H4 (cell line): ENCODE data around the gene EHMT1. TPM values are rescaled to one million over a fixed set of nuclear protein-coding genes. Genes with fewer than 3 reads are reported as not detected.

Experiments used
- DNase-seq: peaks from one replicate; pipeline ENCODE4 v3.0.0-alpha.2; 2015; ENCODE audit warnings: low spot score
- total RNA-seq: library from RNA; depleted of rRNA; stranded (reverse); fragments of >200 nt; shearing (Covaris generic); gene quantifications from 2 replicates; pipeline ENCODE4 v1.2.3, GENCODE V29; 2014

EHMT1 gene
- total RNA-seq, 1 experiment from 2014 or later, result 18.6 TPM

DNA sequence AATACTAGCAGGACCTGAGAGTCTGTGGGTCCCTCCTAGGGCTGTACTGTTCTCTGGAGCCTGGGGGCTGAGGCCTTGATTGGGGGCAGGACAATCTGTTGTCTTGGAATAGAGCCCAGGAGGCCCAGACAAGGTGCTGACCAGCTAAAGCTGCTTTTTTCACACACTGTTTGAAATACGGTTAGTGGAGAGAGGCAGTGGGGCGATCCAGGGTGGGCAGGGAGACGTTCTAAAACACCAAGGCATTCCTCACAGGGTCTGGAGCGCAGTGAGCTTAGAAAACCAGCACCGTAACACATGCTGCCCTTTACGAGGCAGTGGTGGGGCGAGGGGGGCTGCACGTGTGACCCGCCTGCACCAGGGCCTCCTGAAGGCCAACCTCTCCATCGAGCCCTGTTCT is 55.1 kb downstream of the EHMT1 start:
- DNase-seq, result no peak

DNA sequence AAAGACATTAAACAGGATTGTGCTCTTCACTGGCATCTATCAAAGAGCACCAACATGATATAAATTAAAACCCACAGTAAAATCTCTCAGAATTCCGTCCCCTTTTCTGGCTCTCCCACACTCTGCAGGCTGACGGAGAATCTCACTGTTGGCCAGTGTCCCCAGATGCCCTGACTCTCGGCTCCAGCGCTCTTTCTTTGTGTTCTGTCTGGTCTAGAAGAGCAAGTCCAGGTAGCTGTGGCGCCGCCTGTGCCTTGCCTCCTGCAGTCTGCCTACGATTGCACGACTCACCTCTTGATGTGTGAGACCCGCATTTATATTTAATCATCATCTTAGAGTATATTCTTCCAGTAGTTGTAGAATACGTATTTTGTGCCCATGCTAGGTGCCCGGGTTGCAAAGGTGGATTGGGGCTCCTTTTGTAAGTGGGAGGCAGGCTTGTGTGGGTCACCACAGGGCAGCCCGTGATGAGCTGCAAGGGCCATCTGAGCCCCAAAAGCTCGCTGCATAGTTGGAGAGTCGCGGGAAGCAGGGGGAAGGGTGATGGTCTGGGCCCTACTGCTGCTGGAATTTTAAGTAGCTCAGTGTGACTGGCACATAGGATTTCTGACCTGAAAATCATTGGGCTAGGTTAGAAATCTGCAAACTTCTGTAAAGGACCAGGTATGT is 55.6 kb downstream of the EHMT1 start:
- no peak for DNase-seq

DNA sequence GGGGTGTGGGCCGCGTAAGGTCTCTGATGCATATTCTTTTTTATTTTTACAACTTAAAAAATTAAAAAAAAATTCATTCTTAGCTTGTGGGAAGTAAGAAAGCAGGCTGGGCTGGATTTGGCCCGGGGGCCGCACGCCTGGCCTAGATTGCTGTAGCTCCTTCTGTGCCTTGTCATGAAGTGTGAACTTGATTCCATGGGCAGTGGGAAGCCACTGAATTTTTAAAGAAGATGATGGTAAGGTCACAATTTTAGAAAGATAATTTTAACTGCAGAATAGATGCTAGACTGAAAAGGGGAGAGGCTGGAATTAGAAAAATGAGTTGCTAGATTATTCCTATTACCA is 56.1 kb downstream of the EHMT1 start:
- no peak for DNase-seq

DNA sequence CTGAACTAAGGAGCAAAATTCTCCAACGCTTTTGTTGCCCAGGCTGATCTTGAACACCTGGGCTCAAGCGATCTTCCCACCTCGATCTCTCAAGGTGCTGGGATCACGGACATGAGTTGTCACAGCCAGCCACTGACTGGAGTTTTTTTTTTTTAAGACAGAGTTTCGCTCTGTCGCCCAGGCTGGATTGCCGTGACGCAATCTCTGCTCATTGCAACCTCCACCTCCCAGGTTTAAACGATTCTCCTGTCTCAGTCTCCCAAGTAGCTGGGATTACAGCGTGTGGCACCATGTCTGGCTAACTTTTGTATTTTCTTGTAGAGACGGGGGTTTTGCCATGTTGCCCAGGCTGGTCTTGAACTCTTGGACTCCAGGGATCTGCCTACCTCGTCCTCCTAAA is 58.2 kb downstream of the EHMT1 start:
- DNase-seq, result no peak

DNA sequence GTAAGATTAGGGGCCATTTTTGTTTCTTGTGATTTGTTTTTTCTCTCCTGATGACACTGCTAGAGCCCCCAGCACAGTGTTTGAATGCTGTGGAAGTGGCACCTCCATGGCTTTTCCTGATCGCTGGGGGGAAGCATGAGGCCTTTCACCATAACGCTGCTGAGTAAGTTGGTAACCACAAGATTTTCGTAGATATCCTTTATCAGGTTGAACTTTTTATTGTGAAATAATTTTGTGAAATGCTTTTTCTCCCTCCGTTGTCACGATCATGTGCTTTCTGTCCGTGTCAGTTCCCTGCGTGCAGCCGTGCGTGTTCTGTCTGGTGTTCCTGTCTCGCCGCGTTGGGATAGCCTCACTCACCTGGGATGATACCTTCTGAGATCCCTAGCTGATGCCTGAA is 59.4 kb downstream of the EHMT1 start:
- DNase-seq, result no peak

DNA sequence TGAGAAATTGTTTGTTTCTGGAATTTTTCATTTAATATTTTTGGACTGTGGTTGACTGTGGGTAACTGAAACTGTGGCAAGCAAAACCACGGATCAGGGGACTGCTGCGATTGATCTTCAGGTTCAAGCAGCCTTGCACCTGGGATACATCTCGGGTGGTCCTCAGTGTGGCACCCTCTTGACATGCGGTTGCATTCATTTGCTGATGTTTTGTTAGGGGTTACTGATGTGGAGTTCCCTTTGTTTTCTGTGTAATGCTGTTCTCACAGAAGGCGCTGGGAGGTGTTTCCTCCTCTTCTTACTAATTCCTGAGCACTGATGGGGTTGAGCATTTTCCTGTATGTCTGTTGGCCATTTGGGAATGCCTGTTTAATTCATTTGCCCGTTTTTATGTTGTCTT is 60.4 kb downstream of the EHMT1 start:
- no peak for DNase-seq

DNA sequence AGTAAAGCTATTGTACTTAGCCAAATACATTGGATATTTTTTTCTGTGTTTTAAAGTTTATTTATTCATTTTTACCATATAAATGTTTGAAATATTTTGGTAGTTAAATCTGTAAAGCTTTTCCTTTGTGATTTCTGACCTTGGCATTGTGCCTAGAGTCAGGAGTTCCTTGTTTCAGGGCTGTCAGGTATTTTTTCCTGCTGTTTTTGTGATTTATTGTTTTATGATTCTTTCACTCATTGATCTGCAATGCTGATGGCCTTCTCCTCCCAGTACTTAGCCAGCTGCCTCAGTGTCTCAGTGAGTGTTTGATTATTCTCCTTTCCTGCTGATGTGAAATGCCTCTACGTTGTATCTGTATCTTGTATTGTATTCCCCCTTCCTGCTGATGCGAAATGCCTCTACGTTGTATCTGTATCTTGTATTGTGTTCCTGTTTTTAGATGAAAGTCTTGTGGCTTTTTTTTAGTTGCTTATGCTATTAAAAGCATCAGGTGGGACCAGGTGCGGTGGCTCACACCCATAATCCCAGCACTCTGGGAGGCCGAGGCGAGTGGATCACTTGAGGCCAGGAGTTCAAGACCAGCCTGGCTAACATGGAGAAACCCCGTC is 61.0 kb downstream of the EHMT1 start:
- DNase-seq, result no peak

DNA sequence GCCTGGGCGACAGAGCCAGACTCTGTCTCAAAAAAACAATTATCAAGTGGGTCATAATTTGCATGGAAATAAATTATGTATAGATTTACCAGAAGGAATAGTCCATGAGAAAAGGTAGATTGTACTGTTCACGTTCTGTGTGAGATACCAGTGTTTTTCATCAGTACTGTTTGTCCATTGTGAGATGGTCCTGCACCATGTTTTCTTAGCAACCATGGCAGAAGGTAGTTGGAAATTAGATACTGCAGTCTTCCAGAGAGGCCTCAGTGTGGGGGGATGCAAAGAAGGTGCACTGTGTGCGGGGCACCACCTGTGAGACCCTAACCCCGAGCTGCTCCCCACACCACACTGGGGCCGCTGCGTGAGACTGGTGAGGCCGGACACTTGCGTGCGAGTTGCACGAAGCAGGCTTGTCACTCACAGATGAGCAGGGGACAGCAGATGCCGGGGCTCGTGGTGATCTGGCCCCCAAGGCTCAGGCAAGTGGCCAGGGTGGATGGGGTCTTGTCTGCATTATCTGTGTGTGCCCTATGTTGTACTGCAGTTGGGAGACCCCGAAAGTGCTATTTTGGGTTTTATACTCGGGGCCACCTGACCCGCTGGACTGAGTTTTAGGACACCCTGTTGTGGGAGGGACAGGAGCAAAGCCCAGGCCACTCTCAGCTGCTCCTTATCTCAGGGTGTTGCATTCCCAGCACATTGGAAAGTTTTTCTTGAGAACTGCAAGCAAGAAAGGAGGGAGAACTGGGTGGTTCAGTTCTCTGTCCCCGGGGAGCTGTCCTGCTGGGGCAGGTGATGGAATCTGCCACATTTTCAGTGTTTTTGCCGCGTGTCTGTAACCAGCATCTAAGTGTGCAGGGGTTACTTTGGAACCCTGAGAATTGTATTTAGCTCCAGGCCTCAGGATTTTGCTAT is 61.9 kb downstream of the EHMT1 start:
- no peak for DNase-seq

DNA sequence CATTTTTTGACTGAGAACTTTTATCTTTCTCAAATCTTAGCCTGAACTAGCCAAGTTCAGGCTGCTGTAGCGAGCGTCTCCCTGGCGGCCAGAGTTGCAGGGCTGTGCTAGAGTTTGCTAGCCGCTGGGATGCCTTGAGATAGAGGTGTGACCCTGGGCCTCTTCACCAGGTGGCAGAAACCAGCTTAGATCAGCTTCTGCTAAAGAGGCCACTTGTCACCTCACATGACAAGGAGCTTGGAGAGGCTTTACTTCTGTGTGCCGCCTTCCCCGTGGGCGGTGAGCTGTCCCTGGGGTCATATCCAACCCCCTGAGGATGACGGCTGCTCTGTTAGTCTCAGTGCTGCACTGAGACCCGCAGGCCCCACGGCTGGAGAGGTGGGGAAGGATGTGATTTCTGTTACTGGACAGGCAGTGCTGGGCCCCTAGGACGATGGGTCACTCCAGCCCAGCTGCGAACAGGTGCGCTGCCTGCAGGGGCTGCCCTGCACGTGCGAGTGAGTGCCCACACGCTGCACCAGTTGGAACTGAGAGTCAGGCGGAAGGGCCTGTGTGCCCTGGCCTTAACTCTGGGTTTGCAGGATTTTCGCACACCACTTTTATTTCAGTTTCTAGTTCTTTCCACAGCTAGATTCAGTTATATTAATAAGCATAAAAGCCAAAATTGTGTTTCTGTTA is 63.8 kb downstream of the EHMT1 start:
- DNase-seq, result no peak

DNA sequence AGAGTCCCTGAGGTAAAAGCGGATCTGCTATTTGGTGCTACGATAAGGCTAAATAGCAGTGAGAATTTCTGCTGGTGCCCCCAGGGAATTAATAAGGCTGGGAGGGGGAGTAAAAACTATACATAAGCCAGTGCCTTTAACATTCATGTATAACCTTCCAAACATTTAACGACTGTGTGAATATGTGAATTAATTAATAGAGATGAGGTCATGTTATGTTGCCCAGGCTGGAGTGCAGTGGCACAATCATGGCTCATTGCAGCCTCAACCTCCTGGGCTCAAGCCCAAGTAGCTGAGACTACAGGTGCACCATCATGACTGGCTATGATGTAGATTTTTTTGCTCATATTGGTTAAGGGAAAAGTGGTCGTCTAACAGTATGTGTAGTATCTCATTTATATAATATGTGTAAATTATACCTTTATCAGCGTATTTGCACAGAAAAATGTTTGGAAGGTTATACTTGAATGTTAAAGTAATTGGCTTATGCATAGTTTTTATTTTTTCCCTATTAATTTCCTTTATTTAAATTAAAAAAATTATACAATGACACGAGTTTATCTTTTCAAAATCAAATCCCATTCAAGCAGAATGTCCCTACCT is 64.6 kb downstream of the EHMT1 start:
- DNase-seq, result no peak

DNA sequence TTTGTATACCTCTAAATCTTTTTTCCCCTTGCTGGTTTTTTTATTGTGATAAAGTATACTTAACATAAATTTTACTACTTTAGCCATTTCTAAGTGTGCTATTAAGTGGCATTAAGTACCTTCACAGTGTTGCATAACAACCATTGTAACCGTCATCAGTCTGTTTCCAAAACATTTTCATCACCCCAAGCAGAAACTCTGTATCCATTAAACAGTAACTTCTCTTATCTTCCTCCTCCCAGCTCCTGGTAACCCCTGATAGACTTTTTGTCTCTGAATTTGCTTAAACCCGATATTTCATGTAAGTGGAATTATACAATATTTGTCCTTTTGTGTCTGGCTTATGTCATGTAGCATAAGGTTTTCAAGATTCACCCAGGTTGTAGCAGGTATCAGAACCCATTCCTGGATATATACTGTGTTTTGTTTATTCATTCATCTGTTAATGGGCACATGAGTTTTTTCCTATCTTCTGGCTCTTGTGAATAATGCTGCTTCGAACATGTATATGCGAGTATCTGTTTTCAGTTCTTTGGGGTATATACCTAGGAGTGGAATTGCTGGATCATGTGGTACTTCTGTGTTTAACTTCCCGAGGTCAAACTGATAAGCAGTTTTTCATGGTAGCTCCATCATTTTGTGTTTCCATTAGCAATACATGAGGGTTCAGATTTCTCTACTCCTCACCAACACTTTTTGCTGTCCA is 66.4 kb downstream of the EHMT1 start:
- DNase-seq, result no peak

DNA sequence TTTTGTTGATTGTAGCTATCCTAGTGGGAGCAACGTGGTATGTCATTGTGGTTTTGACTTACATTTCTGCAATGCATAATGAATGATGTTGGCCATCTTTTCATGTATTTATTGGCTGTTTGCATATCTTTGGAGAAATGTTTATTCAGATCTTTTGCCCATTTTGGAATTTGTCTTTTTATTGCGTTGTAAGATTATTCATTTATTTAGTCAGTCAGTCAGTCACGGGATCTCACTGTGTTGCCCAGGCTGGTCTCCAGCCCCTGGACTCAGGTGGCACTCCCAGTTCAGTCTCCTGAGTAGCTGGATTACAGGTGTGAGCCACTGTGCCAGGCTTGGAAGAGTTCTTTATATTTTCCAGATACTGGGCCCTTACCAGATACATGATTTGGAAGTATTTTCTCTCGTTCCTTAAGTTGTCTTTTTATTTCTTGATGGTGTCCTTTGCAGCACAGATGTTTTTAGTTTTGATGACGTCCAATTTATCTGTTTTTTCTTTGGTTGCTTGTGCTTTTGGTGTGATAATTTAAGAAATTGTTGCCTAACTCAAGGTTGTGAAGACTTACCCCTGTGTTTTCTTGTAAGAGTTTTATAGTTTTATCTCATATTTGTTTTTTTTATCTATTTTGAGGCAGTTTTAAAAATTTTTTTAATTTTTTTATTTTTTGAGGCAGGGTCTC is 67.1 kb downstream of the EHMT1 start:
- no peak for DNase-seq

DNA sequence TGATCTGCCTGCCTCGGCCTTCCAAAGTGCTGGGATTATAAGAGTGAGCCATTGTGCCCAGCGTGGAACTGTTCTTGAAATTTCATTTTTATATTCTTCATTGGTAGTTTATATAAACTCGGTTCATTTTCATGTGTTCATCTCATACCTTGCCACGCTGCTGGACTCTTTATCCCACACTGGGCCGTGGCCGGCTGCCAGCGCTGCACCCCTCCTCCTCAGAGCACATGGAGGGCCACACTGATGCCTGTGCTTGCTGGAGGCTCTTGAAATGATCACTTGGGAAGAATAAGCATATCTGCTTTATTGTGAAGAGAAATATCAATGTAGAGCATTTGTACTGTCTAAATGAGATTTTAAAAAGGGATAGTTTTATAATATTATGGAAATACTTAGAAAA is 69.5 kb downstream of the EHMT1 start:
- DNase-seq, result no peak

DNA sequence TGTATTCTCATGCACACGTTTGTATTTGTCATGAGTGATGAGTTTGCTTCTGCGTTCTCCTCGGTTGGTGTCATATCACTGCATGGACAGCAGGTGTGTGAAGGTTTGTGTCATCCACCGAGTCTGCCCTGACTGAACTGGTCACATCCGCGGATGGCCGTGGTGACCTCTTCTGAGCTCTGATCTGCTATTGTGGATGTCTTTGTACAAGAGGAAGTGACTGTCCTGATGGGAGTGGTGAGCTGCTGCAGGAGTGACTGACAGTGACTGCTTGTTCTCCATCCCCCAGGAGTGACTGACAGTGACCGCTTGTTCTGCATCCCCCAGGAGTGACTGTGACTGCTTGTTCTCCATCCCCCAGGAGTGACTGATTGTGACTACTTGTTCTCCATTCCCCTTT is 69.9 kb downstream of the EHMT1 start:
- DNase-seq, result no peak

DNA sequence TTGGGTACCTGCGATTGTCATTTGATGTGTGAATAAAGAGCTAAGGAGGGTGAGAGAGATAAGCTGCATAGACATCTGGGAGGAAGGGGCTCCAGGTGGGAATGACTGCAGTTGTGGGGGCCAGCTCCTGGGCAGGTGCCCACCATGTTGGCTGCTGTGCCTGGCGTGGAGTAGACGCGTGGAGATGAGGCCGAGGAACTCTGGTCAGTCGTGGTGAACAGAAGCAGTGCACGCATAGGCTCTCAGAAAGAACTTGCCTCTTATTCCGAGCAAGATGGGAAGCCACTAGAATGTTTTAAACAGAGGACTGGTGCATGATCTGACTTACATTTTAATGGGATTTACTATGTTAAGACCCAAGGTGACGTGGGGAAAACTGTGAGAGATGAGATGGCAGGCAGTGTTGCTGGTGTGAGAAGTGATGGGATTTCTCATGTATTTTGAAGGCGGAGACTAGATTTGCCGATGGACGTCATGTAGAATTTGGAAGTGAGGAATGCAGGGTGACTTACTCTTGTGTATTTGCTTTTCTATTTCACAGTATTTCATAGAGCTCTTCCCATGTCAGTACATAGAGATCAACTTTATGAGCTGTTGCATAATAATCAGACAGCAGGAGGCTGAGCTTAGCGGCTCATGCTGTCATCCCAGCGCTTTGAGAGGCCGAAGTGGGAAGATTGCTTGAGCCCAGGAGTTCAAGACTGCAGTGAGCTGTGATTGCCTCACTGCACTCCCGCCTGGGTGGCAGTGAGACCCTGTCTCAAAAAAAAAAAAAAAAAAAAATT is 71.1 kb downstream of the EHMT1 start:
- DNase-seq, result no peak

DNA sequence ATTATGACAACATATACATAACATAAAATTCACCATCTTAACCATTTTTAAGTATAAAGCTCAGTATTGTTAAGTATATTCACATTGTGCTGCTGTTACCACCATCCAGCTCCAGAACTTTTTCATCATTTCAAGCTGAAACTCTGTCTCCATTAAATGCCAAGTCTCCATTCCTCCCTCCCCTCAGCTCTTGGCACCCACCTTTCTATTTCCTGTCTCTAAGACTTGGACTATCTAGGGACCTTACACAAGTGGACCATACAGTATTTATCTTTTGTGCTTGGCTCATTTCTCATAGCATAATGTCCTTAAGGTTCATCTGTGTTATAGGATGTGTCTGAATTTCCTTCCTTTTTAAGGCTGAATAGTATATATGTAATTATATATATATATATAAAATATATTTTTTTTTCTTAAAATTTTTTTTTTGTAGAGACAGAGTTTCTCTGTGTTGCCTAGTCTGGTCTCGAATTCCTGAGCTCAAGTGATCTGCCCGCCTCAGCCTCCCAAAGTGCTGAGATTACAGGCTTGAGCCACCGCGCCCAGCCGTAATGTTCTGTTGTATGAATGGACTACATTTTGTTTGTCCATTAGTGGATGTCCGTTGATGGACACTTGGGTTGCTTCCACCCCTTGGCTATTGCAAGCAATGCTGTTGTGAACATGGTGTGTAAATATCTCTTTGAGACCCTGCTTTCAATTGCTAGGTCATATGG is 72.3 kb downstream of the EHMT1 start:
- DNase-seq, result no peak

DNA sequence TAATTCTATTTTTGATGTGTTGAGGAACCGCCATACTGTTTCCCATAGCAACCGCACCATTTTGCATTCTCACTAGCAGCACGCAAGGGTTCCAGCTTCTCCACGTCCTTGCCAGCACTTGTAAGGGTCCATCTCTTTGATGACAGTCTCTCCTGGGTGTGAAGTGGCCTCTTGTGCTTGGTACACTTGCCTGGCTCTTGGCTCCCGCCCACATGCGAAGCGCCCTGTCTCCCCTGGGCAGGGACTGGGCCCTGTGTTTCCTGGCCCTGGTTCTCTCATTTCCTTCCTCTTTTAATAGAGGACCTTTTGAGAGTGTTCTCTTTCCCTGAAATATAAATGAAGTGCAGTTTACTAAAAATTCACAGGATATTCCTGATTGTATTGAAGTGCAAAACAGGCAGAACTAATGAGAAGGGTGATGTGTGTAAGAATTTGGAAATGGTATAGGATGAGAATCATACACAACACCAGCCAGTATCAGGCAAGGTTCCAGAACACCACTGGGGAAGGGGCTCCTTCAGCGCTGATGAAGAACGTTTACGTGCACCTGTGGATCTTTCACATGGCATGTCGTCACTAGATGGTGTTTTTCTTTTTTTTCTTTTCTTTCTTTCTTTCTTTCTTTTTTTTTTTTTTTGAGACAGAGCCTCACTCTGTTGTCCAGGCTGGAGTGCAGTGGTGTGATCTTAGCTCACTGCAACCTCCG is 73.0 kb downstream of the EHMT1 start:
- no peak for DNase-seq

DNA sequence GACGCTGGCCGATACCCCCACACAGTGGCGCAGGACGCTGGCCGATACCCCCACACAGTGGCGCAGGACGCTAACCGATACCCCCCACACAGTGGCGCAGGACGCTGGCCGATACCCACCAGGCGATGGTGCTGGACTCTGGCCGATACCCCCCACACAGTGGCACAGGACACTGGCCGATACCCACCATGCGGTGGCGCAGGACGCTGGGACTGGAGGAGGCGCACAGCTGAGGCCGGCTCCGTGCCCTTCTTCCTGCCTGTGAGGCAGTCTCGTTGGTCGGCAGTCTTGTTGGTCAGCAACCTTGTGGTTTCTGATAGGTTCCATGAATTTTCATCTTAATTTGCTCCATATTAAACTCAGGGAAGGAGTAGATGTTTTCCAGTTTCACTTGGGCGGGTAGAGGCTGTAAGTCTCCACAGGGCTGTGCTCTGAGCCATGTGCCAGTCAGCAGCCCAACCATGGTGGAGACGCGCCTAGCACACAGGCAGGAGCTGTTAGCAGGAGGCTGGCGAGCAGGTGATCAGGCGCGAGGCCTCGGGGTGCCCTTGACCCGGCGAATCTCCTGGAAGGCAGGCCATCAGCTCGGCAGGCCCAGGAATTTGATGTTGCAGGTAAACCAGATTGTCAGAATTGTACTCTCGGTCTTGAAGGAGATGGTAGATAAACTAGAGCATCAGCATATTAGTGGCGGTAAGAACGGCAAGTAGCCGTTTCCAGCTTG is 75.6 kb downstream of the EHMT1 start:
- DNase-seq, result no peak
